Vein endothelial cell (primary cell): ENCODE measurements around the gene PADI4. TPM values are rescaled to one million over a fixed set of nuclear protein-coding genes. Genes with fewer than 3 reads are reported as not detected.

Experiments
- small RNA-seq: library from RNA; depleted of rRNA; stranded (forward); fragments of <200 nt; gene quantifications from one replicate; pipeline ENCODE3, GENCODE V24; 2012
- total RNA-seq: library from RNA; depleted of rRNA; stranded (reverse); fragments of >200 nt; gene quantifications from 2 replicates; pipeline ENCODE4 v1.2.3, GENCODE V29; 2012

The PADI4 gene
- total RNA-seq = not detected in 2 replicates

GRCh38 chr1:17307946-17308345, at the start of gene PADI4:
Gene PADI4 (plus strand): TSS chr1:17308197. CDS start chr1:17308223, 26 bp downstream.

GRCh38 chr1:17371896-17372295, 63.9 kb downstream of the PADI4 start, which contains the start of gene PADI6:
Gene PADI6 (plus strand): TSS chr1:17372196. CDS start chr1:17372246, 50 bp downstream.

Small RNA genes lying within 50 kb of the gene (small RNA-seq; reads per million reads assigned to genes)
- not detected for gene MIR3972

Other genes with a start within 250 kb of the PADI4 start
- under 0.01 TPM in 1 of 2 replicates, not detected in the other for gene PADI2, start 188.7 kb upstream of the PADI4 start, total RNA-seq
- gene PADI1, start 103.1 kb upstream of the PADI4 start, total RNA-seq = not detected in 2 replicates
- gene PADI3, start 59.1 kb upstream of the PADI4 start, total RNA-seq = not detected in 2 replicates
- not detected in 2 replicates for gene PADI6, start 64.0 kb downstream of the PADI4 start, total RNA-seq
- gene RCC2, start 131.5 kb downstream of the PADI4 start, total RNA-seq = 129 TPM in 2 replicates
- 0.67 and 0.98 TPM in 2 replicates for gene ARHGEF10L, start 231.5 kb downstream of the PADI4 start, total RNA-seq